HG03039 (cell line): ENCODE data around the gene CHRM4.

Experiments used
- ATAC-seq: cut with Tn5 transposase; IDR thresholded peaks from one replicate; pipeline ENCODE4 v1.9.1; 2021; ENCODE audit warnings: mild to moderate bottlenecking, moderate library complexity; ENCODE audit not compliant: unreplicated experiment

The CHRM4 gene

GRCh38 chr11:46369458-46370152 lies 22.0 kb downstream of the CHRM4 start:
- no peak for ATAC-seq

GRCh38 chr11:46367916-46368267 lies 23.7 kb downstream of the CHRM4 start:
- no peak for ATAC-seq

GRCh38 chr11:46367244-46367915 lies 24.2 kb downstream of the CHRM4 start:
- no peak for ATAC-seq

- no peak for ATAC-seq
Measured at GRCh38 chr11:46366661-46367161, 24.9 kb downstream of the CHRM4 start.

GRCh38 chr11:46366260-46366659 lies 25.3 kb downstream of the CHRM4 start:
- no peak for ATAC-seq

- ATAC-seq = no peak
Measured at GRCh38 chr11:46364791-46365190, 26.8 kb downstream of the CHRM4 start.

GRCh38 chr11:46364056-46364455 lies 27.5 kb downstream of the CHRM4 start:
- no peak for ATAC-seq

- no peak for ATAC-seq
Measured at GRCh38 chr11:46363455-46364005, 28.0 kb downstream of the CHRM4 start.

- no peak for ATAC-seq
Measured at GRCh38 chr11:46363031-46363407, 28.6 kb downstream of the CHRM4 start.

- ATAC-seq = no peak
Measured at GRCh38 chr11:46362156-46363030, 29.2 kb downstream of the CHRM4 start.

- peak; percentile 77 for ATAC-seq
Measured at GRCh38 chr11:46361283-46362155, 30.1 kb downstream of the CHRM4 start.

- no peak for ATAC-seq
Measured at GRCh38 chr11:46360878-46361277, 30.7 kb downstream of the CHRM4 start.

- no peak for ATAC-seq
Measured at GRCh38 chr11:46359953-46360352, 31.6 kb downstream of the CHRM4 start.

- ATAC-seq = no peak
Measured at GRCh38 chr11:46357483-46357936, 34.1 kb downstream of the CHRM4 start.

- ATAC-seq = no peak
Measured at GRCh38 chr11:46356924-46357482, 34.6 kb downstream of the CHRM4 start.

GRCh38 chr11:46353698-46354097 lies 37.9 kb downstream of the CHRM4 start:
- ATAC-seq = no peak

GRCh38 chr11:46352063-46352841 lies 39.3 kb downstream of the CHRM4 start:
- no peak for ATAC-seq

GRCh38 chr11:46351606-46352005 lies 40.0 kb downstream of the CHRM4 start:
- no peak for ATAC-seq

GRCh38 chr11:46351148-46351547 lies 40.4 kb downstream of the CHRM4 start:
- ATAC-seq = no peak
